ENCODE results near the gene IGF1. TPM values are rescaled to one million over a fixed set of nuclear protein-coding genes. Genes with fewer than 3 reads are reported as not detected.

The IGF1 gene
- polyA plus RNA-seq (2013, experiment 1 of 2), result 0.04 TPM
- polyA plus RNA-seq (2013, experiment 2 of 2), result 0.07 TPM

DNA sequence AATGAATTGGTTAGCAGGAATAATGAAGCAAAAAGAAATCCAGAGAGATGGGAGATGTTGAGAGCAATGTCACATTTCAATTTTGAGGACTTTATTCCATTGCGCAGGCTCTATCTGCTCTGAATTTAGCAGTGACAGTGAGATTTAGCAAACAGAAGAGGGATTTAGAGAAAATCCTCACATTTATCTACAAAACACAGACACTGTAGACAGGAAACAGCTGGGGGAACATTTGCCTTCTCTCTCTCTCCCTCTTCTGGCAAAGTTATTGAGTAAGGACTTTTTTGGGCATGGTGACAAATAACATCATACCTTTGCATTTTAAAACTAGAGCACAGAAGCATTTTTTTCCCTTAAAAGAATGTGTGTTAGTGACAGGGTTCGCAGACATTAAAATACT is at the start of gene IGF1:
IGF1 (minus strand) TSS at position 158 of the 400 bp plus-strand sequence. CDS start 182 bp downstream, outside the sequence.
- Histone ChIP-seq H3K14ac (ENCODE audit: low read length) (no peak within 1 kb of the TSS), H2BK12ac (ENCODE audit: low read length) (no peak within 1 kb of the TSS), H4K8ac (ENCODE audit: low read depth, low read length) (no peak within 1 kb of the TSS), H3K4me1 (ENCODE audit: control insufficient read depth in 2 of 2, insufficient read depth in 1 of 2, low read depth in 1 of 2, low read length in 2 of 2) (peaks cover 0 to 10% of the 10 kb centered on the region in 2 donors), H2BK120ac (ENCODE audit: low read depth, low read length) (no peak within 1 kb of the TSS), H2BK5ac (ENCODE audit: low read length) (no peak within 1 kb of the TSS), H3K36me3 (replicated peaks in 1 of 2; ENCODE audit: control insufficient read depth in 2 of 2, insufficient read depth in 2 of 2, low read length in 2 of 2) (no peaks in the 10 kb centered on the region), H3K9me3 (replicated peaks in 1 of 2; ENCODE audit: control insufficient read depth in 2 of 2, insufficient read depth in 1 of 2, low read depth in 1 of 2, low read length in 2 of 2) (no peaks in the 10 kb centered on the region), H3K23ac (ENCODE audit: low read depth, low read length, poor library complexity) (no peak within 1 kb of the TSS), H3K4ac (ENCODE audit: low read length) (no peak within 1 kb of the TSS), H3K79me1 (ENCODE audit: low read depth, low read length) (no peaks in the 10 kb centered on the region), H2BK15ac (ENCODE audit: low read length) (no peak within 1 kb of the TSS), H4K91ac (ENCODE audit: low read depth, low read length, poor library complexity) (no peak within 1 kb of the TSS), H3K18ac (ENCODE audit: low read length) (no peak within 1 kb of the TSS), H2AK5ac (ENCODE audit: low read depth, low read length) (no peak within 1 kb of the TSS), H3K4me2 (ENCODE audit: insufficient read depth, low read length, poor library complexity, severe bottlenecking) (no peak within 1 kb of the TSS), H3K27me3 (ENCODE audit: control insufficient read depth in 3 of 3, insufficient read depth in 3 of 3, low read depth in 1 of 3, low read length in 3 of 3) (no peaks in the 10 kb centered on the region), H3K9ac (ENCODE audit: low read depth, low read length, poor library complexity) (no peak within 1 kb of the TSS), H2AFZ (ENCODE audit: low read length) (no peak within 1 kb of the TSS), H3K27ac (replicated peaks; ENCODE audit: low read length) (no peak within 1 kb of the TSS), H3K4me3 (ENCODE audit: low read length in 2 of 2) (no peak within 1 kb of the TSS)
- WGBS, 2 donors (ENCODE audit: extremely low coverage in 2 of 2, insufficient read length in 2 of 2, insufficient replicate concordance in 1 of 2), result no CpG with 5 or more reads among the region's 2 CpGs
- no peak for DNase-seq (ENCODE audit: low spot score)

DNA sequence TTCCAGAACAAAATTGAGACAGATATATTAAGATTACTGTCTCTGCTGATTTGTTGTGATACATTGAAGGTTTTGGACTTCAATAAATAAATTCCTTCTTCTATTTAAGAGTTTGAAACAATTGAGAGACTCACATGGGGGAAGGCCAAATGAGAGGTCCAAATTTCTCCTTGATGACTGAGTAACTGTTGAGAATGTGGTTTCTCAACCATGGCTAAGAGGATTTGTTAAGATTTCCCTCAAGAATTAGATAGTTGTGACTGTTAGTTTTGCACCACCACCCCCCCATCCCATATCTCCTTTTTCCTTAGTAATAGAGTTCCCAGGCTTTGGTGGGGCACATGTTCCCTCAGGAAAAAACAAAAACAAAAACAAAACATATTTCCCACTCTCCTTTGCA is 47.7 kb upstream of the IGF1 start:
- Histone ChIP-seq H3K79me1 (ENCODE audit: low read depth, low read length) (no peaks in the 10 kb centered on the region), H3K27ac (replicated peaks; ENCODE audit: low read length) (no peak overlapping the region), H2BK5ac (ENCODE audit: low read length) (no peak overlapping the region), H3K18ac (ENCODE audit: low read length) (no peak overlapping the region), H3K4ac (ENCODE audit: low read length) (no peak overlapping the region), H3K27me3 (ENCODE audit: control insufficient read depth in 3 of 3, insufficient read depth in 3 of 3, low read depth in 1 of 3, low read length in 3 of 3) (no peaks in the 10 kb centered on the region), H3K23ac (ENCODE audit: low read depth, low read length, poor library complexity) (no peak overlapping the region), H4K91ac (ENCODE audit: low read depth, low read length, poor library complexity) (no peak overlapping the region), H2AFZ (ENCODE audit: low read length) (no peak overlapping the region), H2BK15ac (ENCODE audit: low read length) (no peak overlapping the region), H3K14ac (ENCODE audit: low read length) (no peak overlapping the region), H3K9me3 (replicated peaks in 1 of 2; ENCODE audit: control insufficient read depth in 2 of 2, insufficient read depth in 1 of 2, low read depth in 1 of 2, low read length in 2 of 2) (no peaks in the 10 kb centered on the region), H2BK12ac (ENCODE audit: low read length) (no peak overlapping the region), H2AK5ac (ENCODE audit: low read depth, low read length) (no peak overlapping the region), H3K36me3 (replicated peaks in 1 of 2; ENCODE audit: control insufficient read depth in 2 of 2, insufficient read depth in 2 of 2, low read length in 2 of 2) (no peaks in the 10 kb centered on the region), H4K8ac (ENCODE audit: low read depth, low read length) (no peak overlapping the region), H3K4me1 (ENCODE audit: control insufficient read depth in 2 of 2, insufficient read depth in 1 of 2, low read depth in 1 of 2, low read length in 2 of 2) (no peaks in the 10 kb centered on the region), H3K4me3 (ENCODE audit: low read length in 2 of 2) (no peak overlapping the region), H3K4me2 (ENCODE audit: insufficient read depth, low read length, poor library complexity, severe bottlenecking) (no peak overlapping the region), H2BK120ac (ENCODE audit: low read depth, low read length) (no peak overlapping the region), H3K9ac (ENCODE audit: low read depth, low read length, poor library complexity) (no peak overlapping the region)
- no peak for DNase-seq (ENCODE audit: low spot score)

DNA sequence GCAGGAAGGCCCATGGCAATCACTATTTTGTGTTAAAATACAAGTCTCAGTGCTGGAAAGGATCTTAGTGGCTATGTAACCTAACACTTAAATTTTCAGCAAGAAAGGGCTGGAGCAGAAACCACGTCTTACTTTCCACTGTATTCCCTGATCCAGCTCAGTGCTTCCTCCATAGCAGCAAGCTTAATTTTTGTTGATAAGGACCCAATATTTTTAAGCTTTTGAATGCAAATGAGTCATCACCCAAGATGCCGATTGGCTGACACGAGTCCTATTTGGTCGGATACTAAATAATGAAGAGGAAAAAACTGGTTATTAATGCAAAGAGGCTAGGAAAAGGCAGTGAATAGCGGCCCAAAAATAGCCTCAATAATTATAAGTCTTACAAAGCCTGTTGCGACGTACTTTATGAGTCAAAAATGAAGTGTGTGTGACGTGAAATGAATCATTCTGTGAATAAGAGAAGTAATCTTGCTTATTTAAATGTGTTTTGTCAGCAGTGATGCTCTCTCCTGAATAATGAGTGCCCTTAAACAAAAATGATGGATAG is 46.9 kb upstream of the IGF1 start:
- Histone ChIP-seq H2BK15ac (ENCODE audit: low read length) (no peak overlapping the region), H3K9ac (ENCODE audit: low read depth, low read length, poor library complexity) (no peak overlapping the region), H3K4me3 (ENCODE audit: low read length in 2 of 2) (no peak overlapping the region)

GRCh38 chr12:102526656-102527055 is 46.3 kb upstream of the IGF1 start:
- WGBS, 2 donors (ENCODE audit: extremely low coverage in 2 of 2, insufficient read length in 2 of 2, insufficient replicate concordance in 1 of 2), result no CpG with 5 or more reads among the region's 1 CpG
- no peak overlapping the region for H3K4ac ChIP-seq (ENCODE audit: low read length)
- no peaks in the 10 kb centered on the region for H3K79me1 ChIP-seq (ENCODE audit: low read depth, low read length)
- no peak overlapping the region for H2AK5ac ChIP-seq (ENCODE audit: low read depth, low read length)
- H3K9me3 ChIP-seq (replicated peaks in 1 of 2; ENCODE audit: control insufficient read depth in 2 of 2, insufficient read depth in 1 of 2, low read depth in 1 of 2, low read length in 2 of 2), result no peaks in the 10 kb centered on the region
- no peaks in the 10 kb centered on the region for H3K27me3 ChIP-seq (ENCODE audit: control insufficient read depth in 3 of 3, insufficient read depth in 3 of 3, low read depth in 1 of 3, low read length in 3 of 3)
- no peak overlapping the region for H4K91ac ChIP-seq (ENCODE audit: low read depth, low read length, poor library complexity)
- H2BK12ac ChIP-seq (ENCODE audit: low read length), result no peak overlapping the region
- H3K36me3 ChIP-seq (replicated peaks in 1 of 2; ENCODE audit: control insufficient read depth in 2 of 2, insufficient read depth in 2 of 2, low read length in 2 of 2), result no peaks in the 10 kb centered on the region
- no peak overlapping the region for H3K23ac ChIP-seq (ENCODE audit: low read depth, low read length, poor library complexity)
- no peak overlapping the region for H3K14ac ChIP-seq (ENCODE audit: low read length)
- H2BK120ac ChIP-seq (ENCODE audit: low read depth, low read length), result no peak overlapping the region
- H3K18ac ChIP-seq (ENCODE audit: low read length), result no peak overlapping the region
- H4K8ac ChIP-seq (ENCODE audit: low read depth, low read length), result no peak overlapping the region
- H3K9ac ChIP-seq (ENCODE audit: low read depth, low read length, poor library complexity), result no peak overlapping the region
- H2AFZ ChIP-seq (ENCODE audit: low read length), result no peak overlapping the region
- H3K4me1 ChIP-seq (ENCODE audit: control insufficient read depth in 2 of 2, insufficient read depth in 1 of 2, low read depth in 1 of 2, low read length in 2 of 2), result peaks cover 0 to 3% of the 10 kb centered on the region in 2 donors
- no peak overlapping the region for H3K4me3 ChIP-seq (ENCODE audit: low read length in 2 of 2)
- H3K27ac ChIP-seq (replicated peaks; ENCODE audit: low read length), result no peak overlapping the region
- H2BK15ac ChIP-seq (ENCODE audit: low read length), result no peak overlapping the region
- H2BK5ac ChIP-seq (ENCODE audit: low read length), result no peak overlapping the region
- DNase-seq (ENCODE audit: low spot score), result no peak
- no peak overlapping the region for H3K4me2 ChIP-seq (ENCODE audit: insufficient read depth, low read length, poor library complexity, severe bottlenecking)

More for the DNA sequence above, 46.9 kb upstream of the IGF1 start:
- no peak overlapping the region for H3K23ac ChIP-seq (ENCODE audit: low read depth, low read length, poor library complexity)
- no peaks in the 10 kb centered on the region for H3K27me3 ChIP-seq (ENCODE audit: control insufficient read depth in 3 of 3, insufficient read depth in 3 of 3, low read depth in 1 of 3, low read length in 3 of 3)
- no peak overlapping the region for H3K18ac ChIP-seq (ENCODE audit: low read length)
- WGBS, 2 donors (ENCODE audit: extremely low coverage in 2 of 2, insufficient read length in 2 of 2, insufficient replicate concordance in 1 of 2), result no CpG with 5 or more reads among the region's 8 CpGs
- no peak overlapping the region for H4K8ac ChIP-seq (ENCODE audit: low read depth, low read length)
- no peak overlapping the region for H2AFZ ChIP-seq (ENCODE audit: low read length)
- no peak overlapping the region for H2AK5ac ChIP-seq (ENCODE audit: low read depth, low read length)
- H3K36me3 ChIP-seq (replicated peaks in 1 of 2; ENCODE audit: control insufficient read depth in 2 of 2, insufficient read depth in 2 of 2, low read length in 2 of 2), result no peaks in the 10 kb centered on the region
- no peak overlapping the region for H2BK5ac ChIP-seq (ENCODE audit: low read length)
- H3K4ac ChIP-seq (ENCODE audit: low read length), result no peak overlapping the region
- H2BK12ac ChIP-seq (ENCODE audit: low read length), result no peak overlapping the region
- DNase-seq (ENCODE audit: low spot score), result no peak
- no peak overlapping the region for H2BK120ac ChIP-seq (ENCODE audit: low read depth, low read length)
- peaks cover 0 to under 1% of the 10 kb centered on the region in 2 donors for H3K4me1 ChIP-seq (ENCODE audit: control insufficient read depth in 2 of 2, insufficient read depth in 1 of 2, low read depth in 1 of 2, low read length in 2 of 2)
- H3K4me2 ChIP-seq (ENCODE audit: insufficient read depth, low read length, poor library complexity, severe bottlenecking), result no peak overlapping the region
- no peaks in the 10 kb centered on the region for H3K9me3 ChIP-seq (replicated peaks in 1 of 2; ENCODE audit: control insufficient read depth in 2 of 2, insufficient read depth in 1 of 2, low read depth in 1 of 2, low read length in 2 of 2)
- no peak overlapping the region for H3K27ac ChIP-seq (replicated peaks; ENCODE audit: low read length)
- H3K14ac ChIP-seq (ENCODE audit: low read length), result no peak overlapping the region
- H3K79me1 ChIP-seq (ENCODE audit: low read depth, low read length), result no peaks in the 10 kb centered on the region
- H4K91ac ChIP-seq (ENCODE audit: low read depth, low read length, poor library complexity), result no peak overlapping the region
